Heart left ventricle (tissue), 13 donors: ENCODE data around the gene KTN1.

Source experiments
- CTCF ChIP-seq, 12 donors: fragments of 200-600 bp; sonication (generic) in 4 of 12; IDR thresholded peaks; one replicate each; pipeline versions ENCODE4 v1.5.0 to v1.8.0; 2018 to 2022; ENCODE audit warnings: antibody characterized with exemption in 12 of 12, mild to moderate bottlenecking in 5 of 12
- POLR2A ChIP-seq, 2 donors: fragments of 450-650 bp; IDR thresholded peaks; one replicate each; pipeline ENCODE4 v1.6.1; 2017; ENCODE audit warnings: antibody characterized with exemption in 2 of 2, mild to moderate bottlenecking in 2 of 2, moderate library complexity in 2 of 2
- donor health status: ischemic (EF 13 %, LVEDD 7.1; RV severe dilation, severe dysfunction).
- donor health status: DM: no; HTN: yes; CAD: no.
- donor health status: DM: no; HTN: no; CAD: no.
- donor health status: ischemic (EF 25% LVEDD 6.9; RV normal size, moderate dysfunction).
- donor health status: ischemic (EF 25% LVEDD 5.7; RV mildly dilated, moderate dysfunction).
- donor health status: ischemic (EF 35%, LVEDD 5.7; RV mildly dilated, moderate dysfunction).
- donor health status: nonischemic (EF 11% LVEDD 7.7; RV severe dilation, severe dysfunction).
- donor health status: DM: yes; HTN: yes; CAD: no.
- donor health status: PGD.
- donor health status: ischemic (EF 29% LVEDD 5.4; RV normal size, mild dysfunction).
- donor health status: nonischemic (EF 23%, LVEDD 6.1; RV moderate dilation, normal function).

- TF ChIP-seq CTCF (IDR thresholded peaks at IDR 0.05) (no peak), POLR2A (IDR thresholded peaks at IDR 0.05) (no peak)
These were observed 31.9 kb downstream of the KTN1 start for GRCh38 chr14:55611859-55612258.
